SKM-1 treated with dmso at 0.1 percent for 144 hours (cell line): Measurements from ENCODE around the gene DGKB.
"Not testable (repeated sequence)": the region's sequence is repeated elsewhere in the genome, so short reads cannot be mapped to it uniquely, and the experiment has no call there.

Experiments
- DNase-seq: peaks from one replicate; lab custom pipeline; 2025; ENCODE audit not compliant: unreplicated experiment; lab: John Stamatoyannopoulos, UW

DGKB gene

DNA sequence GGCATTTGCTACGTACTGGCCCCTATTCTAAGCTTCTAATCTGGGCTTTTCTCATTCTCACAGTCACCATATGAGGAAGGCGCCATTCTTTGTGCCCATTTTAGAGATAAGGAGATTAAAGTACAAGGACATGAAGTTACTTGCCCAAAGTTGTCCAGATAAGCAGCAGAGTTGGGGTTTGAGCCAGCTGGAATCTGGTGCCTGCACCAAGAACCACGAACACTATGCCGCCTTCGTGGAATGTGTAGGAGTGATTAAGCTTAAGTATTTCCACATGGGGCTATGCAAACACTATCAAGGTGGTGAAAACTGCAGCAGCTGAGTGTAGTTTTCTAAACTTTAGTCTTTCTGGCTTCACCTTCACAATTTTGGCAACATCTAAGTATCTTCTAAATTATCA, 570.4 kb downstream of the DGKB start:
- no peak for DNase-seq

DNA sequence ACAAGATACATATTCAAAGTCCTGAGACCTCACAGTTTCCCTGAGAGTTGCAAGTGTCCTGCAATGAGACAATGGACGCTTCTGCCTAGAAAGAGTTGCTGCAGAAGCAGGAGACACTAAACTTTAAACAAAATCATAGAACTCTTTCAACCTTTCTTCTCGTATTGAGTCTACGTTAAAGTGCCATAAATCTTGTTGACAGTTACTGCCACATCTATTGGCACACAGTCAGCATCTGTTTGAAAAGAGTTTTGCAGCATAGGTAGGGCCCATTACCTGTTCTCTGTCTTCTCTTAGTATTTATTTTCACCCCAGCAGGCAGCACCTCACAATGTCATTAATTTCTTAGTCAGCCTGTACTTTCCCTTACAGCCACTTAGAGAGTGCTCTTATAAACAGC, 577.8 kb downstream of the DGKB start:
- DNase-seq: no peak

DNA sequence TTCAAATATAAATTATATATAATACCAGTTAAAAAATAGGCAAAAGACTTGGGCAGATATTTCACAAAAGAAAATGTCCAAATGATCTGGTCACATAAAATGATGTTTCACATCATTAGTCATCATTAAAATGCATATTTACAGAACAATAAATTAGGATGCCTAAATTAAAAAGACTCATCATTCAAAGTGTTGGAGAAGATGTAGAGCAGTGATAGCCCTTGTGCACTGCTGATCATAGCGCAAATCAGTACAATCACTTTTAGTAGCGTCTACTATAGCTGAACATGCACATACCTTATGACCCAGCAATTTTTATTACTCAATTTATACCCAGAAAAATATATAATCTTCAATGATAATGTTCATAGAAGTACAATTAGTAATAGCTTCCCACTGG, 579.8 kb downstream of the DGKB start:
- DNase-seq: no peak

DNA sequence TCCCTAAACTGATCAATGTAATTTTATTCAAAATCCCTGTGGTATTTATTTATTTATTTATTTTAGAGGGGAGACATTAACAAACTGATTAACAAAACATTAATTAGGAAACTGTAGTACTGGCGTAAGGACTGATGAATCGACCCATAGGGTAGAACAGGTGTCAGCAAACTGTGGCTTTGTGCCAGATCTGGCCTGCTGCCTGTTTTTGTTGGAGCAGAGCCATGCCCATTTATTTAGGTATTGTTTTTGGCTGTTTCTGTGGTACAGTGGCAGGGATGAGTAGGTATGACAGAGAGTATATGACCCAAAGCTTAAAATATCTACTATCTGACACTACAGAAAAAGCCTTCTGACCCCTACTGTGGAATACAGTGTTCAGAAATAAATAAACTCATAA, 580.6 kb downstream of the DGKB start:
- DNase-seq: no peak

DNA sequence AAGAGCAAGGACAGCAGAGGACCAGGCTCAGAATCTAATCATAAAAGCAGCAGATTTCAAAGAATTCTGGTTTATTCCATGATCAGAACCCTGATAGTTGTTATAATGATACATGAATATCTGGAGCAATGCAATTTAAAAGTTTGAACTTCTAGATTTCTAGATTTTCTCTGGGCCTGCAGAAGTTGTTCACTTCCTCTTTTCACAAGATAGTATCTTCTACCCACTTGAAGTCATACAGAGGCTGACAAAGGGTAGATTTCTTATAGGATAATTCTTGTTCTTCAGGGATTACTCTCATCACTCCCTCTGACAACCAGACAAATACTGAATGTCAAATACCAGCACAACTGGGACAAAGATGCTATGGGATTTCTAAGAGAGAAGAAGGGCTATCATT, 593.1 kb downstream of the DGKB start:
- DNase-seq: peak; percentile 3

DNA sequence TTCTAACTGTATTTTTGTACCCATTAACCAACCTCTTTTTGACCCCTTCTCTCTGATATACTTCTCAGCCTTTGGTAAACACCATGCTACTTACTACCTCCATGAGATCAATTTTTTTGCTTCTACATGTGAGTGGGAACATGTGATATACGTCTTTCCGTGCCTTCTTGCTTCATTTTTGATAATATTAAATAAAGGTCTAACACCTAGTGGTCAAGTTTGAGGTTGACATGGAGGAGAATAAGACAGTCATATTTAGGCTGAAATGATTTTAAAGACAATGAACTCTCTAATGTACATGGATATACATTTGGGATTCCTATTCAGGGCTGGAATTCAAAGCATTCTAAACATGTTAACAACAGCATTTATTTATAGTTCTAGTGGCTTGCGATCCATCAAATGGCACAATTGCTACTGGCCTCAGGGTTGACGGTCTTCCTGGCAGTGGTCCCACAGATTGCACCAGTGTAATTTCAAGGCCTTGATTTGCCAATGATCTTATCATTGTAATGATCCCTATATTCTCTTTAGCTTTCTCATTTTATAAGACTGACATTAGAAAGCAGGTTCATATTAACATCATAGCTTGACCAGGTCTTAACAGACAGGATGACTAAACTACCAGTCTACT, 597.2 kb downstream of the DGKB start:
- no peak for DNase-seq

DNA sequence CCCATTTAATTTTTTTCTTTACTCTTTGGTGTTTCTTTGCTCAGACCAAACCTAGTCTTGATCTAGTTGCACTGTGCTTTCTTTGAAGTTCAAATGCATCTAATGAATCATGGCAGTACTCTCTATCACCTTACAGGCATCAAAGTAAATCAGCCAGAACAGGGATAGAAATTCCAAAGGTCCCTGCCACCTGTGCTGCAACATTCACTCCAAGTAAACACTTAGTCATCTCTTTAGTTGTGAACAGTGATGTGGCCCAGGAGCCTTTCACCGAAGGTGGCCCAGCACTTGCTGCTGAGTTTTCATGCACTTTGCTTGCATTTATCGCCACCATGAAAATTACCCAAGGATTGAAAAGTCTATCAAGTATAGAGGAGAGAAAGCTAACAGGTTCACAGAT, 599.0 kb downstream of the DGKB start:
- no peak for DNase-seq

DNA sequence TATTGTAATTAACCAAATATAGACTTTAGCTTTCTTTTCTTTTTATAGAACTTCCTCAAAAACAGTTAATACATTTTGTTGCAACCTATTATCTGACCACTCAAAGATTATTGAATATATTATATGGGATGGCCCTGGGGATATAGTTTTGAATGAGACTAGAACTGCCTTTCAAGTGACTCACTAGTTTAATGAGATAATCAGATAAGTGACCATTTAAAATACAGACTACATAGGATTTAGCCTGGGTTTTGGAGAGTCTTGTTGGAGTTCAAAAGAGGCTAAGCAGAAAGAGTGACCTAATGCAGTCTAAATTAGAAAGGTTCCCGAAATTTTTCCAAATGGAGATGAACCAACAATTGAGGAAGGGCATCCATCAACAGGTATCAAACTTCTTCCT, 607.9 kb downstream of the DGKB start:
- DNase-seq: no peak

DNA sequence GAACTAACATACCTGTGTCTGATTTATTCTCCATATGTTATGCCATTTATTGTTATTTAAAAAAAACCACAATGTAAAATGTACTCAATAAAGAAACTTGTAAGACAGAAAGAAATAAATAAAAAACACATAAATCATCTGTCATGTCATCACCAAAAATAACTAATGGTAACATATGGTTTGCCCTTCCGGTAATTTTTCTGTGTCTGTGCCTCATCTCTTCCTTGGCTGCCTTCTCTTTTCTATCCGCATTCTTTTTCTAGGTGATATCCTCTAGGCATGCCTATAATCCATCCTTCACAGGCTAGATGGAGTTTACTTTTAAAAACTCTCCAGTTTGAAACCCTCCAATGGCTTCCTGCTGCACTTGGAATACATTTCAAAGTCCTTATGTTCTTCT, 609.1 kb downstream of the DGKB start:
- no peak for DNase-seq

DNA sequence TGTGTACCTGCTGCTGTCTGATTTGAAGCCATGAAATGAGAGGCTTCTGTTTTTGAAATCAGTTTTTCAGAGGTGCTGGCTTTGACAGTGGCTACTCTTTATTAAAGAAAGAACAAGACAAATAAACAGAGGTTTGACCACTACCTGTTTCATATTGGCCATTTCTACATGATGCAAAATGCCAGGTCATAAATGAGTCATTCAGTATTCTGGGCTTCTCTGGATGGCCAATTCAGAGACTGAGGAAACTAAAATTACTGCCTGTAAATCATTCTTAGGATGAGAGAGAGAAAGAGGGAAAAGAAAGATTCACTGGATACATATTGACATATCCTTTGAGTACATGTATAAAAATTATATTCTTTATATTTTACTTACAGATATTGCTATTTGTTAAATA, 609.8 kb downstream of the DGKB start:
- no peak for DNase-seq

DNA sequence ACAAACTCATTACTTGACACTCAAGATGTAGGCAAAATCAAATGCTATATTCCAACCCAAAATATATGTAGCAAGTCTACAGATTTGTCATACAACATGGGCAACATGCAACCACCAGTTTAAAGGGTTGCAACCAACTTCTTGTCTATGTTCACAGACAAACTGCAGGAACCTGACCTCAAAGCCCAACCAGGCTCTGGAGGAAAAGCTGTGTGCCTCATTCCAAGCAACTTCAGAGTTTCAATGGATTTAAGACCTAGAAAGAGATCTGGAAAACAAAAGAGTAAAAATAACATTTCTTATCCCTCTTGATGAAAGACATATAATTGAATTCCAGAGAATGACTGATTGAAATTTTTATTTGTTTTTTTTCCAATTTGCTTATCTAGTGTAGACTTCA, 612.6 kb downstream of the DGKB start:
- no peak for DNase-seq

DNA sequence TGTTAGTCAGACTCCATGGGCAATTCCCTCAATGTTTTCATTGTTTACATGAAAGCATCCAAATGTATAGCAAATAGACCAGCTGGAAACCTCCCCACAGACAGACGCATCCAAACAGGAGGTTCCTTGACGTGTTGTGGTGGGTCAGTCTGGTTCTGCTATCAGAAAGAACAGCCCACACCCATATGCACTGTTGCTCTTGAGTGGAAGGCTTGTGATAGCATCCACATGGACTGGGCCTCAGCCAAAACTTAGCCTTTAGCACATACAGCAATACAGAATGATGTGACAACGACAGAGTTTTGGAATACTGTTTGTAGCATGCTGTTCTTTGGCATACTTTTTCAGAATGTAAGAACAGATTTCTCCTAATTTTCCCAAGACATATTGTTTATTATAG, 613.9 kb downstream of the DGKB start:
- no peak for DNase-seq

DNA sequence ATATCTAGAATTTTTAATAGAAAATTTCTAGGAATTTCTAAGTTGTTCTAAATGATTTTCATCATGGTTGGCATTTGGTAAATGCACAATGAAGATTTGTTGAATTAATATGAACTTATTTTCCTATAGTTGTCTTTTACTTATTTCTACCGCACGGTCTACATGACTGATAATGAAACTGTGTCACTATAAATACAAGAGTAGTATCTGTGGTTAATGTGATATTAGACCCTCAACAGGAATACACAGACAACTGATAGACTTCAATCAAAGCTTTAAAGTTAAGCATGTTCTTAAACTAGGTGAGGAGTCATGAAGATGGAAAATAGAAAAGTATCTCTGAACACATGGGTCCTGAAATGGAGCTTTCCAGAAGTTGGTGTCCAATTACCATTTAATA, 615.2 kb downstream of the DGKB start:
- DNase-seq: no peak

DNA sequence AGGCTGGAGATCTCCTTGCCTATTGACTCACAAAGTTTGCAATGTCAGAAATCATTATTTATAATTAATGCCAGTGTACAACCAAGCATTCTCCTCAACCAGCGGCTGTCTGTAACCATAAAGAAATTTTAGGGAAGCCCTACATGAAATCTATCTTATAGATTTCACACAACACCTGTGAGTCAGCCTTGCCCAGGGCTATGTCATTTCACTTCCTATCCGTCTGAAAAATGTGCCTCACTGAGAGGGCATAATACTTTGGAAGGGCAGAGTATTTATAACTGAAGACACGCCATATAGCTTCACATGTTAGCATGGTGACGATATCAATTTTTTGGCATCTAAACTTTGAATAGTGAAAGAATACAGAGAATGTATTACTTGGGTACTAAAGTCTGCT, 616.5 kb downstream of the DGKB start:
- no peak for DNase-seq

DNA sequence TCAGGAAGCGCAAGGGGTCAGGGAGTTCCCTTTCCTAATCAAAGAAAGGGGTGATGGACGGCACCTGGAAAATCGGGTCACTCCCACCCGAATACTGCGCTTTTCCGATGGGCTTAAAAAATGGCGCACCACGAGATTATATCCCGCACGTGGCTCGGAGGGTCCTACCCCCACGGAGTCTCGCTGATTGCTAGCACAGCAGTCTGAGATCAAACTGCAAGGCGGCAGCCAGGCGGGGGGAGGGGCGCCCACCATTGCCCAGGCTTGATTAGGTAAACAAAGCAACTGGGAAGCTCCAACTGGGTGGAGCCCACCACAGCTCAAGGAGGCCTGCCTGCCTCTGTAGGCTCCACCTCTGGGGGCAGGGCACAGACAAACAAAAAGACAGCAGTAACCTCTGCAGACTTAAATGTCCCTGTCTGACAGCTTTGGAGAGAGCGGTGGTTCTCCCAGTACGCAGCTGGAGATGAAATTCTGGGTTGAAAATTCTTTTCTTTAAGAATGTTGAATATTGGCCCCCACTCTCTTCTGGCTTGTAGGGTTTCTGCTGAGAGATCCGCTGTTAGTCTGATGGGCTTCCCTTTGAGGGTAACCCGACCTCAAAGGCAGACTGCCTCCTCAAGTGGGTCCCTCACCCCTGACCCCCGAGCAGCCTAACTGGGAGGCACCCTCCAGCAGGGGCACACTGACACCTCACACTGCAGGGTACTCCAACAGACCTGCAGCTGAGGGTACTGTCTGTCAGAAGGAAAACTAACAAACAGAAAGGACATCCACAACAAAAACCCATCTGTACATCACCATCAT, 623.3 kb downstream of the DGKB start:
- not testable (repeated sequence) for DNase-seq

DNA sequence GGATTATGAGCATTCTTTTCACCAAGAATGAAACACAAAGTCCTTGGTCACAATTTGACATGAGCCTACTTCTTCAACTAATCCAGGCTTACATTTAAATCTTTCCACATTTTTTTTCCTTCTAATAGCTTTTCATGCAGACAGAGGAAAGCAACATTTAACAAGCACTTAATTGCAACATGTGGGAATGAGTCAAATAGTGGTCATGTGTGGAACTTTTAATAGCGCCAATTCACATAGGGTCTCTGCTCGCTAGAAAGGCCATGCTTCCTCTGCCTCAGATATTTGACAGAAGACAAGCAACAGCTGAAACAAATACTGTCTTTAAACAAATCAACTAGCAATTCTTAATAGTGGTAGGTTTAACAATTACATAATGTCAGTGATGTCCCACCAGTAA, 627.2 kb downstream of the DGKB start:
- DNase-seq: no peak

DNA sequence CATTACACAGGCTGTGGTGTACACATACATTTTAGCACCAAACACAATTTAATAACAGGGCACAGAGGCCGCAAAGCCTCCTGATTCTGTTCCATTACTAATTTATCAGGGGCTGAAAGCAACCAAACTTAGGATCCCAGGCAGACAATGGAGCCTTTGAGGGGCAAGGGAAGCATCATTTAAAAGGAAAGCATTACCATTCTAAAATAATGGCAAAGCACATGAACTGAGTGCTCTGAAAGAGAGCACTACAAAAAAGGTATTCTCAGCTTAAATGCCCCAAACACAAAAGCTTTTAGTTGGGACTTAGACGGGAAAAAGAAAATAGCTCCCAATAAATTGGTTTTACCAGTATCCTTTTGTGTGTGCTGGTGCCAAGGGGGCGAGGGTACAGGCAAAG, 631.1 kb downstream of the DGKB start:
- DNase-seq: no peak

DNA sequence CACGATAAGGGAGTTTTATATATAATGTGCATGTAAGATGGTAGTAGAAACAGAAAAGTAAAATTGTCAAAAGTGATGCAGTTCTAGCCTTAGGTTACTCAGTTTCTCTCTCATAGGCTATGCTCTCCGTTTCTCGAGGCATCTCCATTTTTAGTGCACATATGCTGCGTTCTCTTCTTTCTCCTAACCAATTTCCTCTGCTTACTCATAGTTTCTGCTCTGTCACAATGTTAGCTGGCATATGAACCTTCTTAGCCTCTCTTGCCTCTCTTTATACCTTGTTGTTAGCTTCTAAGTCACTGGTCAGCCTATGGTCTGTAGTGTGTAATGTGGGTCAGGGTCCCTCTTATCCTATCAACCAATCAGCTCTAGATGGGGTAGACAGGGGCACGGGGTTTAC, 632.5 kb downstream of the DGKB start:
- no peak for DNase-seq

DNA sequence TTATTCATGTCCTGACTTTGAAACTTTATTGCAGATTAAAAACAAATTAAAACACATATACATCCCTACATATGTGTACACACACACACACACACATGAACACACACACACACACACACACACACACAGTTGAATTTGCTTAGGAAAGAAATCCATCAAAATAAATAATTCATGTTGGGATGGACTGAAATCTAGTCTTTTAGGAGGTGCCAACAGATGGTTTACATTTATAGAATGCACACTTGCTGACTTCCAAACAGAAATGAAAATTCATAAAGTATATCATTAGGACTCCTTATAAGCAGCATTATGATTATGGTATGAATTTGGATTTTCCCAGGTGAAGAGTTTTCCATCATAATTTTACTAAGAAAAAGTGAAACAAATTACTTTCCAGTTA, 642.5 kb downstream of the DGKB start:
- no peak for DNase-seq

DNA sequence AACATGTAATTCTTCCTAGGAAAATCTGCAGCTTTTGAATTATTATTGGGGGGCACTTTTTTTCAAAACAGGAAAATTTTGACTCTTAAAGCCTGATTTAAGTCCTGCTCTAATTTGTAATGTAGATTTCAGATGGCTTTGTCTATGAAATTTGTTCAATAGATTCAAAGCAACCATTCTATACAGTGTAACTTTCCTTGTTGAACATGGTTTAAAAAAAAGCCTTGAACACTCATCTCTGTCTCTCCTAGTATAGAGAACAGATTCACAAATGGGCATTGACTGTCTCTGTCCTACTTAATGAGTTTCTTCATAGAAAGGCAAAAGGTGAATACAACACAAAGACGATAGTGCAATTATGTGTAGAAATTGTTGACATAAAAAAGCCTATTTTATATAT, 643.7 kb downstream of the DGKB start:
- no peak for DNase-seq

DNA sequence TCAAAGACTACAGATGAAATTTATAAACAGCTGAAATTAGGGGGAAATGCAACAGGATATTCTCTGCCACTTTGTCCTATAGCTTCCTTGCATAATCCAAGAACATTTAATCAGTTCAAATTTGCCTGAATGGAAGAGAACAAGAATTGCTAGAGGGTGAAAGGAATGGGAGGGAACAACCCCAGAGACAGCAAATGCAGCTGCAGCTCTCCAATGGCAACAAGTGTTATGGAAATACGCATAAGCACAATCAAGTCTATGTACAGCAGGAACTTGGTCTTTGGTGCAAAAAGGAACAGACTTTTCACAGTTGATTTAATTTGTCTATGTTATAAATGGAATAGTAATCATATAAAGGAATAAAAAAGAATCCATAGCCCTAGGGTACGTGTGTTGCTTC, 644.1 kb downstream of the DGKB start:
- no peak for DNase-seq

DNA sequence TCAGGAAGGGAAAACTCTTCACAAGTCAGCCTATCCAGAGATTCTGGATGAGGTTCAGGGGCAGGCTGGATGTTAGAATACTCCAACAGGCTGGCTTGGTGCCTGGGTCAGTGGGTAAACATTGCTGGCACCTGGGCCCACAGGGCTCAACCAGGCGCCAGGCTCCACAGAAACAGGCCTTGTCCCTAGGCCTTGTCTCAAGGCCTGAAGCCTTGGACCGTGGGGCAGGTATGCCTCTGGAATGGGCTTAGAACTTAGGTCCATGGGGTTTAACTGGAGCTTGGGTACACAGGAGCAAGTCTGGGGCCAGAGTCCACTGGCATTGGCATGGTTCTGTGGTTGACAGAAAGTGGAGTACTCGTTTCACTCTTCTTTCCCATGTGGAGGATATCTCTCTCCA, 650.1 kb downstream of the DGKB start:
- DNase-seq: no peak

DNA sequence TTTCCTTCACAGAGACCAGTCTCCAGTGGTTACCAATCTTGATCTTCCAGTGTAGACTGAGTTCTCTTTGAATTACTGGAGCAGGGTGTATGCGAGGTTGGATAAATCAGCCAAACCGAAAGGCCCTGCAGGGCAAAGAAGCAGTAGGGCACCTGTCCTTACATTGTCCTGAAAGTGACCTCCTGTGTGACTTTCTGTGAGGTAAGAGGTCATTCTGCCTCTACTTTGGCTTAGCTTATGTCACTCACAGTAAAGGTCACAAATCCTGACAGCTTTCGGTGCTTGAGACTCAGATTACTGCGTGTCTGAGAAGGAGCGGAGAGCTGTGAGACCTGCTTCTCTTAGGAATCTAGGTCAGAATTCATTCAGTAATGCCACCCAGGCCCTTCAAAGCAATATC, 660.4 kb downstream of the DGKB start:
- DNase-seq: no peak
